Fibroblast of lung (primary cell): ENCODE results near the gene HARS2. TPM values are rescaled to one million over a fixed set of nuclear protein-coding genes. Genes with fewer than 3 reads are reported as not detected.
A peak's percentile ranks its signal among the peaks of the same experiment; 100 is the strongest.
"Not testable (repeated sequence)": the region's sequence is repeated elsewhere in the genome, so short reads cannot be mapped to it uniquely, and the experiment has no call there.

Source experiments
- DNase-seq, 2 donors: peaks; one replicate each; pipeline versions ENCODE4 v3.0.0 to v3.0.0-alpha.2; 2010; ENCODE audit warnings: low read depth in 2 of 2
- H2AFZ ChIP-seq: 2 replicates; pipeline ENCODE4 v1.5.1; 2012; ENCODE audit warnings: low read length, control low read depth, inconsistent platforms
- H3K27ac ChIP-seq: 2 replicates; pipeline ENCODE4 v1.5.1; 2011; ENCODE audit warnings: low read length, control low read depth; ENCODE audit not compliant: insufficient read depth
- H3K27me3 ChIP-seq: 2 replicates; pipeline ENCODE4 v1.5.1; 2011; ENCODE audit warnings: mild to moderate bottlenecking, low read length; ENCODE audit not compliant: control insufficient read depth, insufficient read depth
- H3K36me3 ChIP-seq: 2 replicates; pipeline ENCODE4 v1.5.1; 2011; ENCODE audit warnings: low read length; ENCODE audit not compliant: control insufficient read depth, insufficient read depth
- H3K4me1 ChIP-seq: 2 replicates; pipeline ENCODE4 v1.5.1; 2011; ENCODE audit warnings: low read length; ENCODE audit not compliant: control insufficient read depth, insufficient read depth; ENCODE audit errors: extremely low read depth
- H3K4me2 ChIP-seq: 2 replicates; pipeline ENCODE4 v1.5.1; 2011; ENCODE audit warnings: low read length, control low read depth; ENCODE audit not compliant: insufficient read depth; ENCODE audit errors: extremely low read depth
- H3K4me3 ChIP-seq, 4 experiments: fragments of 200-600 bp in 1 of 4; sonication (generic) in 1 of 4; replicated peaks in 1 of 4; 2 replicates each; pipeline ENCODE4 v1.5.1; 2011 to 2016; ENCODE audit warnings: low read length in 4 of 4, low read depth in 3 of 4, mild to moderate bottlenecking in 3 of 4, control low read depth in 2 of 4, inconsistent platforms in 1 of 4, mixed read lengths in 1 of 4; ENCODE audit not compliant: insufficient read depth in 1 of 4; ENCODE audit errors: control extremely low read depth in 1 of 4
- H3K79me2 ChIP-seq: 2 replicates; pipeline ENCODE4 v1.5.1; 2012; ENCODE audit warnings: mild to moderate bottlenecking, low read length, inconsistent platforms; ENCODE audit not compliant: control insufficient read depth, insufficient read depth
- H3K9ac ChIP-seq: 2 replicates; pipeline ENCODE4 v1.5.1; 2011; ENCODE audit warnings: mild to moderate bottlenecking, low read length, control low read depth; ENCODE audit not compliant: insufficient read depth
- H3K9me3 ChIP-seq: 2 replicates; pipeline ENCODE4 v1.5.1; 2012; ENCODE audit warnings: low read depth, low read length; ENCODE audit not compliant: control insufficient read depth, insufficient read depth
- H4K20me1 ChIP-seq: 2 replicates; pipeline ENCODE4 v1.5.1; 2011; ENCODE audit warnings: low read length; ENCODE audit not compliant: control insufficient read depth, insufficient read depth; ENCODE audit errors: extremely low read depth
- EZH2 ChIP-seq: IDR thresholded peaks from 2 replicates; pipeline ENCODE4 v1.5.1; 2012; ENCODE audit warnings: low read length, control low read depth, mild to moderate bottlenecking; ENCODE audit errors: missing control alignments
- polyA plus RNA-seq, 2 donors: library from polyadenylated mRNA; depleted of rRNA in 1 of 2; stranded (reverse) in 1 of 2; unstranded in 1 of 2; fragments of >200 nt; gene quantifications; 2 replicates each; pipeline ENCODE4 v1.2.1, GENCODE V29; 2011 to 2012; ENCODE audit warnings: missing spikeins in 1 of 2
- total RNA-seq: library from RNA; depleted of rRNA; stranded (reverse); fragments of >200 nt; gene quantifications from 2 replicates; pipeline ENCODE4 v1.2.1, GENCODE V29; 2014
- TF ChIP-seq, protein P1 (sequence below), 2 donors: IDR thresholded peaks in 1 of 2; conservative IDR thresholded peaks in 1 of 2; 1 replicate in 1 of 2; 2 replicates in 1 of 2; pipeline ENCODE4 v1.5.1; 2011 to 2012; ENCODE audit warnings: low read length in 2 of 2, control low read depth in 1 of 2, inconsistent platforms in 1 of 2, low read depth in 1 of 2, mild to moderate bottlenecking in 1 of 2

HARS2 gene
- total and polyA plus RNA-seq, 2 donors (not counting 1 experiment from before 2014, with no cell fraction given) = 27.1 to 30.1 TPM

DNA sequence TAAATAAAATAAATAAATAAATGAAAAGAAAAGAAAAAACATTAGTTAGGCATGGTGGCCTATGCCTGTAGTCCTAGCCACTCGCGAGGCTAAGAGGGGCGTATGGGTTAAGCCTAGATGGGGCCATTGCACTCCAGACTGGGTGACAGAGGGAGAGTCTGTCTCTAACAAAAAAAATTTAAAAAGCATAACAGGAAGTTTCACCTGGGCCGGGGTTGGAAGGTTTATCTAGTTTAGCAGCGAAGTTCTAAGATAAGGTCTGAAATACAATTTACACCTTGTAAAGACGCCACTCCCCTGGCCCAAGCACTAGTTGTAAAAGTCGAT lies 27.0 kb downstream of the HARS2 start:
- no peaks in the 10 kb centered on the region for H3K4me1 ChIP-seq
- H3K27ac ChIP-seq = no peak overlapping the region
- no peak overlapping the region for H3K9ac ChIP-seq
- no peak overlapping the region for H3K4me2 ChIP-seq
- DNase-seq = no peak
- no peak for TF ChIP-seq EZH2
- TF ChIP-seq, protein P1, sequence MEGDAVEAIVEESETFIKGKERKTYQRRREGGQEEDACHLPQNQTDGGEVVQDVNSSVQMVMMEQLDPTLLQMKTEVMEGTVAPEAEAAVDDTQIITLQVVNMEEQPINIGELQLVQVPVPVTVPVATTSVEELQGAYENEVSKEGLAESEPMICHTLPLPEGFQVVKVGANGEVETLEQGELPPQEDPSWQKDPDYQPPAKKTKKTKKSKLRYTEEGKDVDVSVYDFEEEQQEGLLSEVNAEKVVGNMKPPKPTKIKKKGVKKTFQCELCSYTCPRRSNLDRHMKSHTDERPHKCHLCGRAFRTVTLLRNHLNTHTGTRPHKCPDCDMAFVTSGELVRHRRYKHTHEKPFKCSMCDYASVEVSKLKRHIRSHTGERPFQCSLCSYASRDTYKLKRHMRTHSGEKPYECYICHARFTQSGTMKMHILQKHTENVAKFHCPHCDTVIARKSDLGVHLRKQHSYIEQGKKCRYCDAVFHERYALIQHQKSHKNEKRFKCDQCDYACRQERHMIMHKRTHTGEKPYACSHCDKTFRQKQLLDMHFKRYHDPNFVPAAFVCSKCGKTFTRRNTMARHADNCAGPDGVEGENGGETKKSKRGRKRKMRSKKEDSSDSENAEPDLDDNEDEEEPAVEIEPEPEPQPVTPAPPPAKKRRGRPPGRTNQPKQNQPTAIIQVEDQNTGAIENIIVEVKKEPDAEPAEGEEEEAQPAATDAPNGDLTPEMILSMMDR (conservative IDR thresholded peaks at IDR 0.05 in 1 of 2, IDR thresholded peaks at IDR 0.05 in 1 of 2; ENCODE audit: low read depth in 1 of 2, low read length in 2 of 2) = no peak
- no peaks in the 10 kb centered on the region for H3K79me2 ChIP-seq
- no peak overlapping the region for H2AFZ ChIP-seq
- H3K36me3 ChIP-seq = no peaks in the 10 kb centered on the region
- no peak overlapping the region for H3K4me3 ChIP-seq
- H4K20me1 ChIP-seq = no peaks in the 10 kb centered on the region
- no peaks in the 10 kb centered on the region for H3K9me3 ChIP-seq
- no peaks in the 10 kb centered on the region for H3K27me3 ChIP-seq

DNA sequence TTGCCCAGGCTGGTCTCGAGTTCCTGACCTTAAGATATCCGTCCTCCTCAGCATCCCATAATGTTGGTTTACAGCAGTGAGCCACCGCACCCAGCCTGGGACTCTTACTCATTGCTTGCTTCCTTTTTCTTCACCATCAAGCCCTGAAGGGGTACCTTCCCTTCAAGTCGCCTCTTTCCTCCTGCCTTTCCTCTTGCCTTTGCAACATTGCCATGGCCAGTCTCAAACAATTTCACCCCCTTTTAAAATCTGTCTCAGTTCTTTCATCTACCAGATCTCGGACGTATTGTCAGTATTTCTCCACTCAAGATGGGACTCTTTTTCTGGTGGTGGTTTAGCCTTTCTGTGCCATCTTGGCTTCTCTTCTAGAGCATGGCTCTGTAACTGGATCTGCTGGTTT lies 29.5 kb downstream of the HARS2 start:
- H4K20me1 ChIP-seq, H3K4me2 ChIP-seq, H3K27ac ChIP-seq, H3K27me3 ChIP-seq, H3K36me3 ChIP-seq, H3K9me3 ChIP-seq, H3K4me1 ChIP-seq, H2AFZ ChIP-seq, H3K9ac ChIP-seq, DNase-seq, H3K4me3 ChIP-seq, H3K79me2 ChIP-seq: not testable (repeated sequence)

DNA sequence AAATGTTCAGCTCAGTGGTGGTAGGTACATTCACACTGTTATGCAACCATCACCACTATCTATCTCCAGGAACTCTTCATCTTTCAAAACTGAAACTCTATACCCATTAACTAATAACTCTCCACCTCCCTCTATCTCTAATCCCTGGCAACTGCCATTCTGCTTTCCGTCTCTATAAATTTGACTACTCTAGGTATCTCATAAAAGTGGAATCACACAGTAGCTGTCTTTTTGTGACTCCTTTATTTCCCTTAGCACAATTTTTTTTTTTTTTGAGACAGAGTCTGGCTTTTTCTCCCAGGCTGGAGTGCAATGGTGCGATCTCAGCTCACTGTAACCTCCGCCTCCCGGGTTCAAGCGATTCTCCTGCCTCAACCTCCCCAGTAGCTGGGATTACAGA lies 30.1 kb downstream of the HARS2 start:
- H3K27ac ChIP-seq, H3K9ac ChIP-seq, H2AFZ ChIP-seq, H3K4me1 ChIP-seq, H3K9me3 ChIP-seq, H3K4me3 ChIP-seq, H3K79me2 ChIP-seq, H3K36me3 ChIP-seq, H3K27me3 ChIP-seq, H4K20me1 ChIP-seq, H3K4me2 ChIP-seq, DNase-seq: not testable (repeated sequence)

DNA sequence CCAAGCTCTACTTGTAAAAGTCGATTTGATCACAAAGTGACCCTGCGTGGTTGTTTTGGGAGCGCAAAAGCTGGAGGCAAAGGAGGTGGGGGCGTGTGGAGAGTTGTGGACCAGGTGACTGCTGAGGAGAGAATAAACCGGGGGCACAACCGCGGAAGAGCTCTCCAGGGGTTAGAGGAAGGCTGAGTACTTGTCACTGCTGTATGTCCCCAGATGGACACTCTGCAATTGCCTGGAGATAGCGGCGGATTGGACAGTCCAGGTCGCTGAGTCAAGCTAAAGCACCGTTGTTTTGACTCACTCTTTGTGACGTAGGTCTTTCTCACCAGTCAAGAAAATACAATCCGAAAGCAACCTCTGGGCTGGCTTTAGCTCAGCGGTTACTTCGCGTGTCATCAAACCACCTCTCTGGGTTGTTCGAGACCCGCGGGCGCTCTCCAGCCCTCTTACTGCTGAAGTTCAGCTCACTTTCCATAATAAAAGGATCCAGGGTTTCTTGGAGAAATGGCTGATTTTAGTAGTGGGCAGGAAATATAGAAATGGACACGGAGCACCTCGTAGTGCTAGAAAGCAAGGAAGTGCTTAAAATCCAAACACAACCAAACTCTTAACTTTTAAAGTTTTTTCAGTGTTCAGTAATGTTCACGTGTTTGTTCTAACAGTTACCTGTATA lies 34.7 kb downstream of the HARS2 start:
- H3K4me3 ChIP-seq = peak overlapping the region; percentile 13 to 70 (median 34)
- H3K79me2 ChIP-seq = no peaks in the 10 kb centered on the region
- peak overlapping the region; percentile 1 for H2AFZ ChIP-seq
- peak; percentile 89 to 92 for DNase-seq
- no peak for TF ChIP-seq EZH2
- TF ChIP-seq, protein P1 (conservative IDR thresholded peaks at IDR 0.05 in 1 of 2, IDR thresholded peaks at IDR 0.05 in 1 of 2; ENCODE audit: low read depth in 1 of 2, low read length in 2 of 2) = no peak
- H3K9ac ChIP-seq = no peak overlapping the region
- H3K36me3 ChIP-seq = no peaks in the 10 kb centered on the region
- H3K9me3 ChIP-seq = no peaks in the 10 kb centered on the region
- H4K20me1 ChIP-seq = no peaks in the 10 kb centered on the region
- no peak overlapping the region for H3K27ac ChIP-seq
- no peaks in the 10 kb centered on the region for H3K4me1 ChIP-seq
- H3K27me3 ChIP-seq = no peaks in the 10 kb centered on the region
- peak overlapping the region; percentile 46 for H3K4me2 ChIP-seq
